Measurements from ENCODE around the gene NPTXR.
A peak's percentile ranks its signal among the peaks of the same experiment; 100 is the strongest.
"Not testable (repeated sequence)": the region's sequence is repeated elsewhere in the genome, so short reads cannot be mapped to it uniquely, and the experiment has no call there.

NPTXR gene

GRCh38 chr22:38830026-38830844 lies 13.6 kb downstream of the NPTXR start:
- no peak for FAIRE-seq

DNA sequence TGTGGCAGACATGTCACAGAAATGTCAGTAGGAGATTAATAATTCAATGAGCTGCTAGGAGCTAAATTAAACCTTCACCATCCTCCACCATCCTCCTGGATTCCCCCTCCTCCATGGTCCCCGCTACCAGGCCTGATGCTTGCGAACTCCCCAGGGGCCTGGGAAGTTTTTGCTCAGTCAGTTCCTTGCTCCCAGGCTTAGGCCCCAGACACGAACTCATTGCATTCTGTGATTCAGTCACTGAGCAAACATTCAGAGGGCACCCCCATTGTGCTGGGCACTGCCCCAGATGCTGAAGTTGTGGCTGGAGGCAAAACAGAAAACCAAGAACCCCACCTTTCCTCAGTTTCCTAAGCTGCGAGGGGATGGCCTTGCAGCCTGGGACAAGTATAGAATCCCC lies 14.3 kb downstream of the NPTXR start:
- no peak for FAIRE-seq

DNA sequence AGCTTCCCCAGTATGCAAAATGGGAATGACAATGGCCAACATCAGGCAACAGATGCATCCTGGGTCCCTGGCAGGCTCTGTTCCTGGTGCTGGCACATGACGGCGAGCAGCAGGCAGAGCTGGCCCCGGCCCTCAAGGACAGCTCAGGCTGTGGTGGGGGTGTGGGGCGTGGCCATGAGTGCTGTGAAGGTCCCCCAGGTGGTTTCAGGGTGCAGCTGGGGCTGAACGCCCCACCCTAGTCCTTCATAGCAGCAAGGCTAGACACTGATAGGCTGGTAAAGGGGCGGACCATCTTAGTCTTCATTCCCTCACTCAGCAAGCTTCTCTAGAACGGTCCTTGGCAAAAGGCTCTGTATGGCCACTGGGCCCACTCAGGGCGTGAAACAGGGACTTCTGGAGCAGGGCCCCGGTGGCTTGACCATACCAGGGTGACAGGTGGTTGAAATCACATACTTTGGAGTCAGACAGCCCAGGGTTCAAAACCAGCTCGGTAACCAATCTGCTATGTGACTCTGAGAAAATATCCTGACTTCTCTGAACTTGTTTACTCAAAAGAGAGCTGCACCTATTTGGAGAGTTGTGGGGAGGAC lies 15.1 kb downstream of the NPTXR start:
- FAIRE-seq = no peak

DNA sequence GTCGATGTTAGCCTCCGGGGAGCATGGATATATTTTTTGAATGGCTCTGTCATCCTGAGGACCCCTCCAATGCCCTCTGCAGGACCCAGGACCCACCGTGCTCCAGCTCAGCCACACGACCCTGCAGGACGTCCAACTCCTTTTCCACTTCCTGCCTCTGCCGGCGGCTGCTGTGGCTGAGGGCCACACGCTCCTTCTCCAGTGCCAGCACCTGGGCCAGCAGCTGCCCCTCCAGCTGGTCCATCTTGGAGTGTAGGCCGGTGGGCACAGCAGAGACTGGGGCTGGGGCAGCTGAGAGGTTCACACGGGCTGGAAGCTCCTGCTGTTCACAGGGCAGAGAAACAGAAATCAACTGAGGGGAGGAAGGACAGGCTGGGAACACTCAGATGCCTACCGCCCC lies 15.6 kb downstream of the NPTXR start:
- FAIRE-seq = no peak

- FAIRE-seq = no peak
Measured at GRCh38 chr22:38827510-38827909, 16.3 kb downstream of the NPTXR start.

GRCh38 chr22:38826801-38827200 lies 17.0 kb downstream of the NPTXR start:
- no peak for FAIRE-seq

DNA sequence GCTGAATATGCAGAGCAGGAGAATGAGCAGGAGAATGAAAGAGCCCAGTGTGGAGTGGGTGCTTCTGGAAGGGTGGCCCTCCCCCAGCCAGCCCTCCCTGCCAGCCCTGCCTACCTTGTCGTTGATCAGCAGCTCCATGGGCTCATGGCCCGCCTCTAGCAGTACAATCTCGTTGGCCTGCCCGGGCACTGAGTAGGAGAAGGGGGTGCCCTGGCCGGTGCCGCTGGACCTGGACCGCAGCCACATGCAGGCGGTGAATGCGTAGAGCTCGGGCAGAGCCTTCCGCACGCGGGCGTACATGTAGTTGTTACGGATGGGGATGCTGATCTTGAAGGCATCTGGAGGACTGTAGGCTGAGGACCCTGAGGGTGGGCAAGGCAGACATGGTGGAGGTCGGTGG lies 17.4 kb downstream of the NPTXR start:
- FAIRE-seq = no peak

DNA sequence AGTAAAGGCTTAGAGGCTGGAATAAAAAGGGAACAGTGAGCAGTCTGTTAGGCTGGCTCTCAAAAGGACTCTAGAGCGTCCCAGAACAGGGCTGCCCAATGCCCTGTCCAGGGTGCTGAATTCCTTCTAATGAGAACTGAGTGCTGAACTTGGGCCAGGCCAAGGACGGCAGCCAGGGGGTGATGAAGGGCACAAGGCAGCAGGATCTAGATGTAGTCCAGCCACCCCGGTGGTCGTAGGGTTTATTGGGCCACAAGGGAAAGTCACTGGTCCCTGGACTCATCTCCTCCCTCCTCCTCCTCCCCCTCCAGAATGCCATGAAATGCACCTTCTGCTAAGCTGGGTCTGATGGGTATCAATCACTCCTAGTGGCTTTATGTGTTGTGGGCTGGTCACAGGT lies 19.2 kb downstream of the NPTXR start:
- no peak for FAIRE-seq

DNA sequence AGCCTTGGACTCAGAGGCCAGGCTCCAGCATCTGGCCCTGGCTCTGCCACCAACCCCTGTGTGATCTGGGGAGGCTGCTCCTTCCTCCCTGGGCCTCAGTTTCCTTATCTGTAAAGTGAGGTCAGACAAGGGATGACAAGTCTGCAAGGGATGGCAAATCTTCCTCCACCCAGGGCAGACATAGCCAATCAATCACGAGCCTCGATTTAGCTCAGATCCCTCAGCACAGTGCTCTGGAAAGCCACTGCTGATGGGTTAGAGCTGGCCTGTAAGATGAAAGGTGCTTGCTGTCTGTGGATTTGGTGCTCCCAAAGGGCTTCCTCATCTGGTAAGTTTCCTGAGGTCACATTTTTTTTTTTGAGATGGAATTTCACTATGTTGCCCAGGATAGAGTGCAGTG lies 20.2 kb downstream of the NPTXR start:
- no peak for FAIRE-seq

DNA sequence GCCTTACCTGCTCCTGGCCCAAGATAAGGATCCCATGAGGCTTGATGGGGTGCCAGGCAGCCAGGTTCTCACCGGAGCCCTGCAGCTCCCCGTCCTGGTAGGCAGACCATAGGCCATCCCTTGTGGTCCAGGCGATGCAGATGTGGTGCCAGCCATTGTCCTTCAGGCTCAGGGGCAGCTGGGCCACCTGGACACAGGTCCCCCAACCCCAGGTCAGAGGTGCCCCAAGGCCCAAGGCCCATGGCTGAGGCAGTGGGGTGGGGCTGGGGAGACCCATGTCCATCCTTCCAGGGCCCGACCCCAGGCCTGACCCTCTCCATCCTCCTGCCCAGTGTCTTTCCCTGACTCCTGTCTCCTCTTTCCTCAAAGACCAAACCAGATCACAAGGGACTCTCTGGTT lies 20.8 kb downstream of the NPTXR start:
- no peak for FAIRE-seq

- FAIRE-seq = no peak
Measured at GRCh38 chr22:38820020-38820419, 23.8 kb downstream of the NPTXR start.

DNA sequence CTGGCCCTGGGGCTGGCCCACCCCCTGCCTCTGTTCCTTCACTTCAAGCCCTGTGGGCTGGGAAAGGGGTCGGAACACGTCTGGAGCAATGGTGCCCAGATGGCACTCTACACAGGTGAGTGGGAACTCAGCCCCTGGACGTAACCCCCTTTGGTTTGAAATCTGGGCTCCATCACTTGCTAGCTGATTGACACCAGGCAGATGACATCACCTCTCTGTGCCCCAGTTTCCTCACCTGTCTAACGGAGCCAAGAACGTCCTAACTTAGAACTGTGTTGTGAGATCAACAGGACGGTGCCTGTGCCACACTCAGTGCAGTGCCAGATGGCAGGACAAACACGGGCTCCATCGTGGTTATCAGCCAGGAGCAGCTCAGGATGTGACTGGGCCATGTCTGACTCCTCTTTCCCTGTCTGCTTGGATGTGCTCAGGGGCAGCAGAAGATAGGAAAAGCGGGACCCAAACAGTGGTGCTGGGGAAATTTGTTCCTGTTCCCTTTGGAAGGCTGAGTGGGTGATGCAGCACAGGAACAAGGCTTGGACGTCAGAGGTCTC lies 24.4 kb downstream of the NPTXR start:
- no peak for FAIRE-seq

GRCh38 chr22:38817196-38817595 lies 26.6 kb downstream of the NPTXR start:
- FAIRE-seq = no peak

DNA sequence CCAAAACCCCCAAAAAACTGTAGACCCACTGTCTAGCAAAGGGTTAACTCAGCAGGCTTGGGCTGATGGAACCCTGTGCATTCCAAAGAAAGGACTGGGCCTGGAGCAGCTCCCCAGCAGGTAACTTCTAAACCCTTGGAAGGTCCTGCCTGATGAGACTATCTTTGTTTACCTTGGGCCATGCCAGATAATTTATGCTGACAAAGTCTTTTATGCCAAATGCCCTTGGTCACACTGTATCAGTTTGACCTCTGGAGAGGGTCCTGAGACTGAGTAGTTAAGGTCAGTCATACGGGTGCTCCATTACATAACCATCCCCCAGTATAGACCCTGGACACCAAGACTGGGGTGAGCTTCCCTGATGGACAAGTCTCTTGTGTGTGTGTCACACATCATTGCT lies 28.0 kb downstream of the NPTXR start:
- no peak for FAIRE-seq

DNA sequence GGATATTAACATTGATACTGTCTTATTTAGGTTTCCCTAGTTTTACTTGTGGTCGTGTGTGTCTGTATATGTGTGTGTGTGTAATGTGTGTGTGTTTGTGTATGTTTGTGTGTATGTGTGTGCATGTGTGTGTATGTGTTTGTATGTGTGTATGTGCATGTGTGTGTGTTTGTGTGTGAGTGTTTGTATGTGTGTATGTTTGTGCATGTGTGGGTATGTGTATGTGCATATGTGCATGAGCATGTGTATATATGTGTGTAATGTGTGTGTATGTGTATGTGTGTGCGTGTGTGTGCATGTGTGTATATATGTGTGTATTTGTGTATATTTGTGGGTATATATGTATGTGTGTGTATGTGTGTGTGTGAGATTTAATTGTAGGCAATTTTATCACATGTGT lies 32.6 kb downstream of the NPTXR start:
- FAIRE-seq = no peak

GRCh38 chr22:38805041-38805593 lies 38.7 kb downstream of the NPTXR start:
- not testable (repeated sequence) for FAIRE-seq

DNA sequence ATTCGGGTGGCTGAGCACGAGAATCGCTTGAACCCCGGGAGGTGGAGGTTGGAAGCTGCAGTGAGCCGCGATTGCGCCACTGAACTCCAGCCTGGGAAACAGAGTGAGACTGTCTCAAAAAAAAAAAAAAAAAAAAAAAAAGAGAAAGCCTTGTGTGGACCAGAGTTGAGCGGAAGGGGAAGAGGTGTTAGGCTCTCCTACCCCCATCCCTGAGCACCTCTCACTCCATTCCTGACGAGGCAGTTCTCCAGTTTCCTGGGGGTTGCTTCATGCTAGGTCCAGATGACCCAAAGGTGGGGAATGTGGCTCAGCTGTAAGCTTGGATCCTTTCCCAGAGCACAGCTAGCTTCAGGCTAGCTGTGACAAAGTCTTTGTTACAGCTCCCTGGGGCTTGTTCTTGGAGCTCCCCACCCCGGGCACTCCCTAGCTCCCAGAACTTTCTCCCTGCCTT lies 41.1 kb downstream of the NPTXR start:
- FAIRE-seq = no peak

DNA sequence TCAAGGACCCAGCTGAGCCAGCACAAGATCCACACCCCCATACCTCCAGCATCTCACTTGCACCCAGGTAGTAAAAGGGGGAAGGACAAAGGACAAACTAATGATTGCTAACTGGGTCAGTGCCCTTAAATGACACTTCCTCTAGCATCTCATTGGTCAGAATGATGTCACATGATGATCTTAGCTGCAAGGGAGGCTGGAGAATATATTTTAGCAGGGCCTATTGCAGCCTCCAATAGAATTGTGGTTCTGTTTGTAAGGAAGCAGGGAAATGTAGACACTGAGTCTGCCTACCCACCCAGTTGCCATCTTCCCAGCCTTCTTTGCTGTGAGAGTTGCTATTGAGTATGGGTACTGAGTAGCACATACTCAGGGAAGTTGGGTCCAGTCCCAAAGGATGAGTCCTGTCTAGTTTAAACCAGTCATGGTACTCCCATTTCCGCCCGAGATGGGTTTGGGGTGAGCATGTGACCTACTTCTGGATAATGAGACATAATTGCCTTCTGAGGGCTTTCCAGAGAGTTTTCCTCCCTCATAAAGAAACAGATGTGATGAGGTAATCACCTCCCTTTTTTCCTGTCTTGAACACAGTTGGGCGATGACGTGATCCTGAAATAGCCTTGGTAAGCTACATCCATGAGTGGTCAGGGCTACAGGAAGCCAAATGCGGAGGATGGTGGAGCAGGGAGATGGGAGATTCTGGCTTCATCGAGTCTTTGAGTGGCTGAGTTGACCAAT lies 44.4 kb downstream of the NPTXR start:
- FAIRE-seq = no peak

DNA sequence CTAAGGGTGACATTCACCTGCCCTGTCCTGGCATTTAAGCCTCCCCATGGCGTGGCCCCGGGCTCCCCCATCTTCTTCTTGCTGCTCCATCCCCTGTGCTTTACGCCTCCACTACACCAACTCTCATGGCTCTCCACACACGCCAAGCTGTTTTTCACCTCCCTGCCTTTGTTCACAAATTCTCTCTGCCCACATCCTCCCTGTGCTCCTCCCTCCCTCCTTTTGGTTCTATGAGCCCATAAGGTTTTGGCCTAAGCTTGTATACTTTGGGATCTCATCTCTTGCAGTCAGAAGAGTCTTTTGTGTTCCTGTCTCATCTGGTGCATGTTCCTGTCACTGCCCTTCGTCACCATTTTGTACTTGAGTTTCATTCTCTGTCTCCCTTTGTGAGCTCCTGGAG lies 45.3 kb downstream of the NPTXR start:
- FAIRE-seq = no peak

GRCh38 chr22:38796262-38796957 lies 47.4 kb downstream of the NPTXR start:
- FAIRE-seq = no peak

GRCh38 chr22:38795569-38795968 lies 48.3 kb downstream of the NPTXR start:
- FAIRE-seq = no peak

DNA sequence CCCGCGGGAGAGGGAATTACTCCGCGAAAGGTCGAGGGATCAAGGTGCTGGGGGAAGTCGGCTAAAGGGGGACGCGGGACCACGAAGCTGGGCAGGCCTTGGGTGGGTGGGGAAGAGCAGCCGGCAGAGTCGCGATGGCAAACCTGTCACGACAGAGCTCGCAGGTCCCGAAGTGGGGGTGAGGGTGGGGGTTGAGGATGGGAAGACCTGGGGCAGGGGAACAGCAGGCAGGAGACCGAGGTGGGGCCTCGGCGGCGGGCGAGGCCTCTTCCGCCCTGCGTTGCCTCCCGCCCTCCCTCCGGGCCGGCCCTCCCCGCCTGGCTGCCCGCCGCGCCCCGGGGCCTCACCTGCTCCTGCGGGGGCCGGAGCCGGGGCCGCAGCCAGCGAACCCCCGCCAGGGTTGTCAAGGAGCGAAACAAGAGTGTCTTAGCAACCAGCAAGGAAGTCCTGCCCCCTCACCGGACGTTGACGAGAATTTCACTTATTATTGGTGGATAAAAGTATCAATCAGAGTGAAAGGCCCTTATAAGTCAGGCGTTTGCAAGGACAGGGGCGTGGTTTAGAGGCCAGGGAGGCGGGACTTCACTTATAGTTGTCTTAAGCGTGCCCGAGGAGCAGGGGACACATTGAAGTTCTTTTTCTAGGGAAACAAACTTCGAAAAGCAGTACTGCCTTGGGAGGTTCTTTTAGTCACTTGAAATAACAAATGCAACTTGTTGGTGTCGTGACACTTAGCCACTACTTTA lies 49.9 kb downstream of the NPTXR start, which contains the start of gene DNAL4:
TSS of gene DNAL4 (minus strand) at position 423 of the 746 bp plus-strand sequence. CDS start 11,412 bp downstream, outside the sequence.
- peak; percentile 98 for FAIRE-seq

Data from G401.6 (cell line).